ENCODE results near the gene FNBP1L. TPM values are rescaled to one million over a fixed set of nuclear protein-coding genes. Genes with fewer than 3 reads are reported as not detected.

Gene FNBP1L
- total and polyA plus RNA-seq, 2 experiments from 2014 or later = 56.3 to 132 TPM

DNA sequence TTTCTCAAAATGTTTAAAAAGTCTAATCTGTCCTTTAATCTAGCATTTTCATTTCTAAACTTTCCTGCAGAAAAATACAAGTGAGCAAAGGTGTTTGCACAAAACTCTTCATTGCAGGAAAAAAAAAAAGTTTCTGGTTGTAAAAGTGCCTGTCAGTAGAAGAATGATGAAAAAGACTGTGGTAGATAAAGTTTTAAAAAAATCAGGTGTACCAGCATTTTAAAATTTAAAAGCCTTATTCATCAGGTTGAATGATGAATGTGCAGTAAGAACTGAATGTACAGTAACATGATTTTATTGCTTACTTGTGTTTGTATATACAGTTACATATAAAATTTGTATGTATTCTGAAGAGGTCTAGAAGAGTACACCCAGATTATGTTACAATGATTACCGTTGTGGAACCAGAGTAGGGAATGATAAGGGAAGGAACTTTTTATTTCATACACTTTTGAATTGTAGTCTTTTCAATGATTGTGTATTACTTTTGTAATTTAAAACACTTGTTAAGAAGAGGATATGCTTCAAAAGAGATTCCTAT is 54.0 kb downstream of the FNBP1L start (continued):
- TF ChIP-seq, protein P1, sequence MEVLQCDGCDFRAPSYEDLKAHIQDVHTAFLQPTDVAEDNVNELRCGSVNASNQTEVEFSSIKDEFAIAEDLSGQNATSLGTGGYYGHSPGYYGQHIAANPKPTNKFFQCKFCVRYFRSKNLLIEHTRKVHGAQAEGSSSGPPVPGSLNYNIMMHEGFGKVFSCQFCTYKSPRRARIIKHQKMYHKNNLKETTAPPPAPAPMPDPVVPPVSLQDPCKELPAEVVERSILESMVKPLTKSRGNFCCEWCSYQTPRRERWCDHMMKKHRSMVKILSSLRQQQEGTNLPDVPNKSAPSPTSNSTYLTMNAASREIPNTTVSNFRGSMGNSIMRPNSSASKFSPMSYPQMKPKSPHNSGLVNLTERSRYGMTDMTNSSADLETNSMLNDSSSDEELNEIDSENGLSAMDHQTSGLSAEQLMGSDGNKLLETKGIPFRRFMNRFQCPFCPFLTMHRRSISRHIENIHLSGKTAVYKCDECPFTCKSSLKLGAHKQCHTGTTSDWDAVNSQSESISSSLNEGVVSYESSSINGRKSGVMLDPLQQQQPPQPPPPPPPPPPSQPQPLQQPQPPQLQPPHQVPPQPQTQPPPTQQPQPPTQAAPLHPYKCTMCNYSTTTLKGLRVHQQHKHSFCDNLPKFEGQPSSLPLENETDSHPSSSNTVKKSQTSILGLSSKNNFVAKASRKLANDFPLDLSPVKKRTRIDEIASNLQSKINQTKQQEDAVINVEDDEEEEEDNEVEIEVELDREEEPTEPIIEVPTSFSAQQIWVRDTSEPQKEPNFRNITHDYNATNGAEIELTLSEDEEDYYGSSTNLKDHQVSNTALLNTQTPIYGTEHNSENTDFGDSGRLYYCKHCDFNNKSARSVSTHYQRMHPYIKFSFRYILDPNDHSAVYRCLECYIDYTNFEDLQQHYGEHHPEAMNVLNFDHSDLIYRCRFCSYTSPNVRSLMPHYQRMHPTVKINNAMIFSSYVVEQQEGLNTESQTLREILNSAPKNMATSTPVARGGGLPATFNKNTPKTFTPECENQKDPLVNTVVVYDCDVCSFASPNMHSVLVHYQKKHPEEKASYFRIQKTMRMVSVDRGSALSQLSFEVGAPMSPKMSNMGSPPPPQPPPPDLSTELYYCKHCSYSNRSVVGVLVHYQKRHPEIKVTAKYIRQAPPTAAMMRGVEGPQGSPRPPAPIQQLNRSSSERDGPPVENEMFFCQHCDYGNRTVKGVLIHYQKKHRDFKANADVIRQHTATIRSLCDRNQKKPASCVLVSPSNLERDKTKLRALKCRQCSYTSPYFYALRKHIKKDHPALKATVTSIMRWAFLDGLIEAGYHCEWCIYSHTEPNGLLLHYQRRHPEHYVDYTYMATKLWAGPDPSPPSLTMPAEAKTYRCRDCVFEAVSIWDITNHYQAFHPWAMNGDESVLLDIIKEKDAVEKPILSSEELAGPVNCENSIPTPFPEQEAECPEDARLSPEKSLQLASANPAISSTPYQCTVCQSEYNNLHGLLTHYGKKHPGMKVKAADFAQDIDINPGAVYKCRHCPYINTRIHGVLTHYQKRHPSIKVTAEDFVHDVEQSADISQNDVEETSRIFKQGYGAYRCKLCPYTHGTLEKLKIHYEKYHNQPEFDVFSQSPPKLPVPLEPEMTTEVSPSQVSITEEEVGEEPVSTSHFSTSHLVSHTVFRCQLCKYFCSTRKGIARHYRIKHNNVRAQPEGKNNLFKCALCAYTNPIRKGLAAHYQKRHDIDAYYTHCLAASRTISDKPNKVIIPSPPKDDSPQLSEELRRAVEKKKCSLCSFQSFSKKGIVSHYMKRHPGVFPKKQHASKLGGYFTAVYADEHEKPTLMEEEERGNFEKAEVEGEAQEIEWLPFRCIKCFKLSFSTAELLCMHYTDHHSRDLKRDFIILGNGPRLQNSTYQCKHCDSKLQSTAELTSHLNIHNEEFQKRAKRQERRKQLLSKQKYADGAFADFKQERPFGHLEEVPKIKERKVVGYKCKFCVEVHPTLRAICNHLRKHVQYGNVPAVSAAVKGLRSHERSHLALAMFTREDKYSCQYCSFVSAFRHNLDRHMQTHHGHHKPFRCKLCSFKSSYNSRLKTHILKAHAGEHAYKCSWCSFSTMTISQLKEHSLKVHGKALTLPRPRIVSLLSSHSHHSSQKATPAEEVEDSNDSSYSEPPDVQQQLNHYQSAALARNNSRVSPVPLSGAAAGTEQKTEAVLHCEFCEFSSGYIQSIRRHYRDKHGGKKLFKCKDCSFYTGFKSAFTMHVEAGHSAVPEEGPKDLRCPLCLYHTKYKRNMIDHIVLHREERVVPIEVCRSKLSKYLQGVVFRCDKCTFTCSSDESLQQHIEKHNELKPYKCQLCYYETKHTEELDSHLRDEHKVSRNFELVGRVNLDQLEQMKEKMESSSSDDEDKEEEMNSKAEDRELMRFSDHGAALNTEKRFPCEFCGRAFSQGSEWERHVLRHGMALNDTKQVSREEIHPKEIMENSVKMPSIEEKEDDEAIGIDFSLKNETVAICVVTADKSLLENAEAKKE (CRISPR knock-in tag; IDR thresholded peaks at IDR 0.05) = no peak

DNA sequence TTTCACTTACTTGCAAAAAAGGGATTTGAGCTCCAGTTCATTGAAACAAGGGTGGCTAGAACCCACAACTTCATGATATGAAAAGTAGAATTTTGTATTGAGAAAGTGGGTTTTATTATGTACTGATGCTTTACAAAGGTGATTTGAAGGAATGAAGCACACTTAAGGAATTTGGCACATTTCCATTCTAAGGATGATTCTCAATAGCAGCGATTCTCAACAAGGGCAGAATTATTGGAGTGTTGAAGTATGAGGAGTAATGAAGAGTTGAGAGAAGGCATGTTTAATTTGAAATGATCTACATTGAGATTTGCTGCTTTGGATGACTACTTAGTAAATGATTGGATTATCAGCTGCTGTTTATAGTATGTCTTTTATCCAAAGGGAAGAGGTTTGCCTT is 54.7 kb downstream of the FNBP1L start:
- H3K27ac ChIP-seq (ENCODE audit: low read depth) = 0 out of 2 replicates have a peak overlapping the region, but pooled peaks have one; percentile 10
- no peak for DNase-seq (ENCODE audit: low spot score)
- H4K20me1 ChIP-seq (replicated peaks; ENCODE audit: insufficient read depth) = peaks cover 29% of the 10 kb centered on the region
- Mint-ChIP-seq H3K27ac (no peak overlapping the region), H3K4me1 (peaks cover 43% of the 10 kb centered on the region), H3K36me3 (ENCODE audit: low read depth) (peaks cover 42% of the 10 kb centered on the region), H3K4me3 (no peak overlapping the region), H3K27me3 (ENCODE audit: insufficient read depth, low read depth, poor library complexity) (no peaks in the 10 kb centered on the region), H3K9me3 (peaks cover 6% of the 10 kb centered on the region; the same call in 2 of the 3 replicates)
- TF ChIP-seq NANOG (IDR thresholded peaks at IDR 0.05; ENCODE audit: borderline replicate concordance) = no peak
- no peak for TF ChIP-seq ZNF114 (CRISPR knock-in tag; IDR thresholded peaks at IDR 0.05)
- H2AFZ ChIP-seq = no peak overlapping the region
- no peaks in the 10 kb centered on the region for H3F3A ChIP-seq (replicated peaks; ENCODE audit: low read depth)
- H3K79me2 ChIP-seq (replicated peaks; ENCODE audit: insufficient read depth) = peaks cover 100% of the 10 kb centered on the region
- no peak for ATAC-seq
- no peak overlapping the region for H3K4me2 ChIP-seq
- no peaks in the 10 kb centered on the region for H3K36me3 ChIP-seq (ENCODE audit: insufficient read depth)
- no peaks in the 10 kb centered on the region for H3K9me2 ChIP-seq (ENCODE audit: insufficient read depth)
- no peak overlapping the region for H3K4me3 ChIP-seq
- H3K4me1 ChIP-seq (ENCODE audit: insufficient read depth) = peaks cover 11% of the 10 kb centered on the region
- no peaks in the 10 kb centered on the region for H3K27me3 ChIP-seq (ENCODE audit: insufficient read depth)

DNA sequence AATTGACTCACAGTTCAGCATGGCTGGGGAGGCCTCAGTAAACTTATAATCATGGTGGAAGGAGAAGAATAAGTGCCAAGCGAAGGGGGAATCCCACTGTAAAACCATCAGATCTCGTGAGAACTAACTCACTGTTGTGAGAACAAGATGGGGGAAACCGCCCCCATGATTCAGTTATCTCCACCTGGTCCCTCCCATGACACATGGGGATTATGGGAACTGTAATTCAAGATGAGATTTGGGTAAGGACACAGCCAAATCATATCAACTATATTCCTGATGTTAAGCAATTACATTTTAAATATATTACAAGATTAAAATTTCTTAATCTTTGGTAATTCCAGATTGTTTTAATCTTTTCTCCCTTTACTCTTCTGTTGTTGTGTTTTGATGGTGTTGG is 55.2 kb downstream of the FNBP1L start:
- Histone ChIP-seq H2AFZ (no peak overlapping the region), H3K4me2 (no peak overlapping the region), H3K27me3 (ENCODE audit: insufficient read depth) (no peaks in the 10 kb centered on the region), H3K27ac (ENCODE audit: low read depth) (no peak overlapping the region), H3K4me3 (no peak overlapping the region), H3K79me2 (replicated peaks; ENCODE audit: insufficient read depth) (peaks cover 100% of the 10 kb centered on the region), H3K9me2 (ENCODE audit: insufficient read depth) (no peaks in the 10 kb centered on the region), H3K4me1 (ENCODE audit: insufficient read depth) (peaks cover 8% of the 10 kb centered on the region), H4K20me1 (replicated peaks; ENCODE audit: insufficient read depth) (peaks cover 23% of the 10 kb centered on the region), H3F3A (replicated peaks; ENCODE audit: low read depth) (no peaks in the 10 kb centered on the region), H3K36me3 (ENCODE audit: insufficient read depth) (0 out of 2 replicates have a peak, but pooled peaks cover 2% of the 10 kb centered on the region)
- ATAC-seq (no peak), DNase-seq (ENCODE audit: low spot score) (no peak)
- peaks cover 2% of the 10 kb centered on the region for H3K27me3 Mint-ChIP-seq (ENCODE audit: insufficient read depth, low read depth, poor library complexity)
- no peak overlapping the region for H3K4me3 Mint-ChIP-seq
- peaks cover 40% of the 10 kb centered on the region for H3K4me1 Mint-ChIP-seq
- peaks cover 48% of the 10 kb centered on the region for H3K36me3 Mint-ChIP-seq (ENCODE audit: low read depth)
- H3K9me3 Mint-ChIP-seq = peaks cover 11% of the 10 kb centered on the region
- no peak overlapping the region for H3K27ac Mint-ChIP-seq
- TF ChIP-seq CREB1 (CRISPR knock-in tag; IDR thresholded peaks at IDR 0.05; ENCODE audit: low read depth) = no peak
- TF ChIP-seq, protein P2, sequence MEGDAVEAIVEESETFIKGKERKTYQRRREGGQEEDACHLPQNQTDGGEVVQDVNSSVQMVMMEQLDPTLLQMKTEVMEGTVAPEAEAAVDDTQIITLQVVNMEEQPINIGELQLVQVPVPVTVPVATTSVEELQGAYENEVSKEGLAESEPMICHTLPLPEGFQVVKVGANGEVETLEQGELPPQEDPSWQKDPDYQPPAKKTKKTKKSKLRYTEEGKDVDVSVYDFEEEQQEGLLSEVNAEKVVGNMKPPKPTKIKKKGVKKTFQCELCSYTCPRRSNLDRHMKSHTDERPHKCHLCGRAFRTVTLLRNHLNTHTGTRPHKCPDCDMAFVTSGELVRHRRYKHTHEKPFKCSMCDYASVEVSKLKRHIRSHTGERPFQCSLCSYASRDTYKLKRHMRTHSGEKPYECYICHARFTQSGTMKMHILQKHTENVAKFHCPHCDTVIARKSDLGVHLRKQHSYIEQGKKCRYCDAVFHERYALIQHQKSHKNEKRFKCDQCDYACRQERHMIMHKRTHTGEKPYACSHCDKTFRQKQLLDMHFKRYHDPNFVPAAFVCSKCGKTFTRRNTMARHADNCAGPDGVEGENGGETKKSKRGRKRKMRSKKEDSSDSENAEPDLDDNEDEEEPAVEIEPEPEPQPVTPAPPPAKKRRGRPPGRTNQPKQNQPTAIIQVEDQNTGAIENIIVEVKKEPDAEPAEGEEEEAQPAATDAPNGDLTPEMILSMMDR (conservative IDR thresholded peaks at IDR 0.05; ENCODE audit: low read depth in 2 of 2) = no peak
- TF ChIP-seq STAT1 (IDR thresholded peaks at IDR 0.05; ENCODE audit: unreplicated experiment) = no peak
- no peak for TF ChIP-seq POLR2AphosphoS5 (IDR thresholded peaks at IDR 0.05; ENCODE audit: low read depth)
